Hepatocyte (in vitro differentiated cells): Measurements from ENCODE around the gene C12orf56. TPM values are rescaled to one million over a fixed set of nuclear protein-coding genes. Genes with fewer than 3 reads are reported as not detected.
"Not testable (repeated sequence)": the region's sequence is repeated elsewhere in the genome, so short reads cannot be mapped to it uniquely, and the experiment has no call there.

Experiments used
- DNase-seq: peaks from one replicate; pipeline ENCODE4 v3.0.0-alpha.2; 2016; ENCODE audit warnings: low spot score
- H2AFZ ChIP-seq: fragments of 200-600 bp; sonication (generic); 2 replicates; pipeline ENCODE4 v1.6.0; 2016; ENCODE audit warnings: antibody characterized with exemption, mild to moderate bottlenecking
- H3K27ac ChIP-seq: fragments of 200-600 bp; sonication (generic); 2 replicates; pipeline ENCODE4 v1.5.1; 2016; ENCODE audit warnings: mild to moderate bottlenecking
- H3K27me3 ChIP-seq: fragments of 200-600 bp; sonication (generic); 2 replicates; pipeline ENCODE4 v1.6.1; 2016
- H3K36me3 ChIP-seq: fragments of 200-600 bp; sonication (generic); replicated peaks from 2 replicates; pipeline ENCODE4 v1.5.1; 2016; ENCODE audit warnings: low read depth; ENCODE audit not compliant: insufficient read depth
- H3K4me1 ChIP-seq: fragments of 200-600 bp; sonication (generic); 2 replicates; pipeline ENCODE4 v1.5.1; 2016; ENCODE audit warnings: mild to moderate bottlenecking, moderate library complexity; ENCODE audit not compliant: insufficient read depth
- H3K4me2 ChIP-seq: fragments of 200-600 bp; sonication (generic); 2 replicates; pipeline ENCODE4 v1.6.0; 2016
- H3K4me3 ChIP-seq: fragments of 200-600 bp; sonication (generic); 2 replicates; pipeline ENCODE4 v1.5.1; 2016; ENCODE audit warnings: mild to moderate bottlenecking
- H3K79me2 ChIP-seq: fragments of 200-600 bp; sonication (generic); 2 replicates; pipeline ENCODE4 v1.6.0; 2017; ENCODE audit warnings: mild to moderate bottlenecking
- H3K9me2 ChIP-seq: fragments of 200-600 bp; sonication (generic); replicated peaks from 2 replicates; pipeline ENCODE4 v1.6.0; 2017; ENCODE audit warnings: mild to moderate bottlenecking; ENCODE audit not compliant: insufficient read depth
- H3K9me3 ChIP-seq: fragments of 200-600 bp; sonication (generic); 2 replicates; pipeline ENCODE4 v1.5.1; 2016; ENCODE audit warnings: low read depth, mild to moderate bottlenecking
- H4K20me1 ChIP-seq: fragments of 200-600 bp; sonication (generic); 2 replicates; pipeline ENCODE4 v1.6.0; 2016; ENCODE audit warnings: mild to moderate bottlenecking; ENCODE audit not compliant: insufficient read depth, poor library complexity, severe bottlenecking
- CTCF ChIP-seq: fragments of 200-600 bp; sonication (generic); IDR thresholded peaks from 2 replicates; pipeline ENCODE4 v1.5.1; 2016; ENCODE audit warnings: antibody characterized with exemption, mild to moderate bottlenecking; ENCODE audit not compliant: poor library complexity
- EZH2 ChIP-seq: fragments of 200-600 bp; sonication (generic); IDR thresholded peaks from 2 replicates; pipeline ENCODE4 v1.6.1; 2016; ENCODE audit warnings: antibody characterized with exemption, mild to moderate bottlenecking, borderline replicate concordance
- EZH2phosphoT487 ChIP-seq: fragments of 200-600 bp; sonication (generic); IDR thresholded peaks from one replicate; pipeline ENCODE4 v1.6.1; 2018; ENCODE audit warnings: antibody characterized with exemption, mild to moderate bottlenecking, low read depth, moderate library complexity; ENCODE audit not compliant: unreplicated experiment, severe bottlenecking
- WGBS: methylation state at CpG from one replicate; pipeline ENCODE4 v1.1.6; 2016; ENCODE audit warnings: low lambda C conversion rate; ENCODE audit errors: missing lambda C conversion rate; 5-methylcytosine and 5-hydroxymethylcytosine counted together
- polyA plus RNA-seq: library from polyadenylated mRNA; unstranded; fragments of >200 nt; fragmentation: Nextera tagmentation; extraction: Ambion mirVana; gene quantifications from 2 replicates; pipeline ENCODE4 v1.2.1, GENCODE V29; 2016
- total RNA-seq: library from RNA; depleted of rRNA; stranded (reverse); fragments of >200 nt; gene quantifications from 2 replicates; pipeline ENCODE4 v1.2.3, GENCODE V29; 2014

The C12orf56 gene
- total and polyA plus RNA-seq, 2 experiments from 2014 or later: 0.20 to 1.4 TPM

DNA sequence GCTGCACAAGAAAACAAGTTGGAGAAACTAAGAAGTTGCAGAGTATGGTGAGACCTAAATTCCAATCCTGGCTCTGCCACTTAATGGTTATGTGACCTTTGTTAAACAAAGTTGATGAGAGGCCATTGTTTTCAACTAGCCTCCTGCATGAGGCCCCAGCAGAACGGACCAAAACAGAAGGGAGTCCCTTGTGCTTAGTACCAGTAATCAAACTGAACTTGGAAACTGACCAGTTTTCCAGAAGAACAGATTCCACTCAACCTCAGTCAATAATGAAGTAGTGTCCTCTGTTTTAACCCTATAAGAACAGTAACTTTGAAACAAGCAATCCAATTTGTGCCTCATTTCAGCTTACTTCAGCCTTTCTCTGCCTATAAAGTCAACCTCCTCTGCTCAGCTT, 69.9 kb downstream of the C12orf56 start:
- 67% methylated on average over 1 of the region's 1 CpG for WGBS
- H3K4me3 ChIP-seq: no peak overlapping the region
- DNase-seq: no peak
- H3K27ac ChIP-seq: no peak overlapping the region
- no peaks in the 10 kb centered on the region for H3K4me1 ChIP-seq
- no peaks in the 10 kb centered on the region for H3K36me3 ChIP-seq
- H4K20me1 ChIP-seq: no peaks in the 10 kb centered on the region
- H3K9me3 ChIP-seq: no peaks in the 10 kb centered on the region
- H3K9me2 ChIP-seq: no peaks in the 10 kb centered on the region
- no peak overlapping the region for H3K4me2 ChIP-seq
- no peaks in the 10 kb centered on the region for H3K27me3 ChIP-seq
- no peak for TF ChIP-seq EZH2
- TF ChIP-seq EZH2phosphoT487: no peak
- no peak for TF ChIP-seq CTCF
- H3K79me2 ChIP-seq: no peaks in the 10 kb centered on the region
- no peak overlapping the region for H2AFZ ChIP-seq

GRCh38 chr12:64319540-64320225, 70.9 kb downstream of the C12orf56 start:
- not testable (repeated sequence) for H3K4me2 ChIP-seq, H3K4me3 ChIP-seq, H2AFZ ChIP-seq, H3K4me1 ChIP-seq, H3K9me3 ChIP-seq, H3K27me3 ChIP-seq, H3K9me2 ChIP-seq, H3K36me3 ChIP-seq, H3K27ac ChIP-seq, H3K79me2 ChIP-seq, H4K20me1 ChIP-seq, DNase-seq
- WGBS: 88% methylated on average over 23 of the region's 23 CpGs

DNA sequence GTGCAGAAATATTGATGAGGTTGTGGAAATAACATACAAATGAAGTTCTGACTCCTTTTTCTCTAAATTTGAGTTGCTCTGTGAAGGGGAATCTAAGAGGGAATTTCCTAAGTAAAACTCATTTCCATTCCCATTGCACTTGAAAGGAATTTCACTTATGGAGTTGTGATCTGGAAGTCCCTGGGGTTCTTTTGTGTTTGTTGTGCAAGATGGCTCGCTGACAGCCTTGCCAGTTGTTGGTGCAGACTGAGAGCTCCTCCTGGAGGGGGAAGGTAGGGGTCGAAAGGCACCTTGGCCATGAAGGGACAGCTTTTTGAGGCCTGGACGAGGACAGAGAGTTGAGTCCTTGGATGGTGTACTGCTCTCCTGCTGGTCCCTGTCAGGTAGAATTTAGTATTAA, 72.0 kb downstream of the C12orf56 start:
- no peaks in the 10 kb centered on the region for H3K36me3 ChIP-seq
- H2AFZ ChIP-seq: no peak overlapping the region
- 37% methylated on average over 3 of the region's 3 CpGs for WGBS
- no peak overlapping the region for H3K4me2 ChIP-seq
- no peak overlapping the region for H3K27ac ChIP-seq
- no peaks in the 10 kb centered on the region for H3K27me3 ChIP-seq
- no peak for TF ChIP-seq EZH2phosphoT487
- TF ChIP-seq EZH2: no peak
- no peak for TF ChIP-seq CTCF
- peak; percentile 5 for DNase-seq
- no peak overlapping the region for H3K4me3 ChIP-seq
- no peaks in the 10 kb centered on the region for H4K20me1 ChIP-seq
- no peaks in the 10 kb centered on the region for H3K9me3 ChIP-seq
- no peaks in the 10 kb centered on the region for H3K4me1 ChIP-seq
- no peaks in the 10 kb centered on the region for H3K9me2 ChIP-seq
- no peaks in the 10 kb centered on the region for H3K79me2 ChIP-seq

DNA sequence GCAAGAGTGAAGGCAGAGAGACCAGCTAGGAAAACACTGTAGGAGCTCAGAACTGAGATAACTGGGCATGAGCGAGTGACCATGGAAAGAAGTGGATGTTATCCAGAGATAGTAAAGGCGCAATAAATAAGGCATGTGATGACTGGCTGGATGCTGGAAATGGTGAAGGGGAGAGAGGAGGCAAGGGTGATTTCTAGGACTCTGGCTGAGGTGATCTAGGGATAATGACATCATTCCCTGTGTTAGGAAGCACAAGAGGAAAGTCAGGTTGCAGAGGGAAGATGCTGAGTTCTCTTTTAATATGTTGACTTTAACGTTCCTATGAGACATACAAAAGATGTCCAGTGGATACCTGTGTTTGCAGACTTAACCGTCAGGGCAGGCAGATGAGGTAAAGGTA, 78.7 kb downstream of the C12orf56 start:
- no peaks in the 10 kb centered on the region for H3K9me3 ChIP-seq
- H3K79me2 ChIP-seq: no peaks in the 10 kb centered on the region
- H3K9me2 ChIP-seq: no peaks in the 10 kb centered on the region
- 95% methylated on average over 4 of the region's 4 CpGs for WGBS
- DNase-seq: no peak
- H3K27ac ChIP-seq: no peak overlapping the region
- H3K27me3 ChIP-seq: no peaks in the 10 kb centered on the region
- no peak for TF ChIP-seq EZH2phosphoT487
- TF ChIP-seq EZH2: no peak
- TF ChIP-seq CTCF: no peak
- no peak overlapping the region for H3K4me2 ChIP-seq
- no peak overlapping the region for H3K4me3 ChIP-seq
- H3K36me3 ChIP-seq: no peaks in the 10 kb centered on the region
- no peaks in the 10 kb centered on the region for H3K4me1 ChIP-seq
- H2AFZ ChIP-seq: no peak overlapping the region
- no peaks in the 10 kb centered on the region for H4K20me1 ChIP-seq
